SK-N-SH (cell line): Measurements from ENCODE around the gene SLC22A17.

Source experiments
- CTCF ChIP-seq: fragments of 200-600 bp; sonication (generic); IDR thresholded peaks from 2 replicates; pipeline ENCODE4 v1.6.1; 2017; ENCODE audit warnings: antibody characterized with exemption, mild to moderate bottlenecking, moderate library complexity
- EP300 ChIP-seq, 2 experiments: IDR thresholded peaks; 2 replicates each; pipeline versions ENCODE4 v1.4.0 to v1.6.1; 2012; ENCODE audit warnings: borderline replicate concordance in 1 of 2, low read depth in 1 of 2, low read length in 1 of 2
- JUND ChIP-seq: IDR thresholded peaks from 2 replicates; pipeline ENCODE4 v1.4.0; 2012
- POLR2AphosphoS5 ChIP-seq: IDR thresholded peaks from 2 replicates; pipeline ENCODE4 v1.6.1; 2012; ENCODE audit warnings: low read depth, low read length
- RAD21 ChIP-seq: IDR thresholded peaks from 2 replicates; pipeline ENCODE4 v1.6.1; 2012; ENCODE audit warnings: mild to moderate bottlenecking, low read length
- REST ChIP-seq: IDR thresholded peaks from 2 replicates; pipeline ENCODE4 v1.6.1; 2012; ENCODE audit warnings: mild to moderate bottlenecking, low read depth, low read length, moderate library complexity
- ZBTB33 ChIP-seq: IDR thresholded peaks from 2 replicates; pipeline ENCODE4 v1.4.0; 2012; ENCODE audit warnings: low read depth, borderline replicate concordance

GRCh38 chr14:23347406-23348296, 5.0 kb downstream of the SLC22A17 start:
- TF ChIP-seq EP300 (IDR thresholded peaks at IDR 0.05; ENCODE audit: borderline replicate concordance in 1 of 2, low read depth in 1 of 2, low read length in 1 of 2) (no peak), CTCF (no peak), ZBTB33 (no peak), RAD21 (no peak), REST (no peak), POLR2AphosphoS5 (no peak), JUND (no peak)
